ENCODE results near the gene PRRT1B. TPM values are rescaled to one million over a fixed set of nuclear protein-coding genes. Genes with fewer than 3 reads are reported as not detected.

Gene PRRT1B
- total RNA-seq, 1 donor from 2014 or later, result not detected

DNA sequence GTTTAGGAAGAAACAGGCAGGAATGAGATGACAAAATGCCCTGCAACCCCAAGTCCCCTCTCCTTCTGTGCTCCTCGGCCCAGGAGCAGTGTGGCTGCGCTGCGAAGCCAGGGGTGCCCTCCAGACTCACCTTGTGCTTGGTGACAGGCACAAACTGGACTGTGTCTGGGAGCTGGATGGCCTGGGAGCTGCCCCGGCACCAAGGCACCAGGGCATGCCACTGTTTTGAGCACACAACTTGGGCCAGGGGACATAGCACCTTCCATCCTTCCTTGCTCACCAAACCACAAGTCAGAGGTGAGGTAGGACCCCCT is 51.1 kb downstream of the PRRT1B start:
- Mint-ChIP-seq H3K27me3 (ENCODE audit: low read depth) (no peaks in the 10 kb centered on the region), H3K4me1 (no peaks in the 10 kb centered on the region), H3K4me3 (no peak overlapping the region), H3K27ac (no peak overlapping the region), H3K36me3 (peaks cover 10% of the 10 kb centered on the region), H3K9me3 (no peaks in the 10 kb centered on the region)
- no peak for DNase-seq (ENCODE audit: low spot score in 2 of 2, unreplicated experiment in 2 of 2)
- TF ChIP-seq, protein P1, sequence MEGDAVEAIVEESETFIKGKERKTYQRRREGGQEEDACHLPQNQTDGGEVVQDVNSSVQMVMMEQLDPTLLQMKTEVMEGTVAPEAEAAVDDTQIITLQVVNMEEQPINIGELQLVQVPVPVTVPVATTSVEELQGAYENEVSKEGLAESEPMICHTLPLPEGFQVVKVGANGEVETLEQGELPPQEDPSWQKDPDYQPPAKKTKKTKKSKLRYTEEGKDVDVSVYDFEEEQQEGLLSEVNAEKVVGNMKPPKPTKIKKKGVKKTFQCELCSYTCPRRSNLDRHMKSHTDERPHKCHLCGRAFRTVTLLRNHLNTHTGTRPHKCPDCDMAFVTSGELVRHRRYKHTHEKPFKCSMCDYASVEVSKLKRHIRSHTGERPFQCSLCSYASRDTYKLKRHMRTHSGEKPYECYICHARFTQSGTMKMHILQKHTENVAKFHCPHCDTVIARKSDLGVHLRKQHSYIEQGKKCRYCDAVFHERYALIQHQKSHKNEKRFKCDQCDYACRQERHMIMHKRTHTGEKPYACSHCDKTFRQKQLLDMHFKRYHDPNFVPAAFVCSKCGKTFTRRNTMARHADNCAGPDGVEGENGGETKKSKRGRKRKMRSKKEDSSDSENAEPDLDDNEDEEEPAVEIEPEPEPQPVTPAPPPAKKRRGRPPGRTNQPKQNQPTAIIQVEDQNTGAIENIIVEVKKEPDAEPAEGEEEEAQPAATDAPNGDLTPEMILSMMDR (IDR thresholded peaks at IDR 0.05; ENCODE audit: unreplicated experiment), result no peak

DNA sequence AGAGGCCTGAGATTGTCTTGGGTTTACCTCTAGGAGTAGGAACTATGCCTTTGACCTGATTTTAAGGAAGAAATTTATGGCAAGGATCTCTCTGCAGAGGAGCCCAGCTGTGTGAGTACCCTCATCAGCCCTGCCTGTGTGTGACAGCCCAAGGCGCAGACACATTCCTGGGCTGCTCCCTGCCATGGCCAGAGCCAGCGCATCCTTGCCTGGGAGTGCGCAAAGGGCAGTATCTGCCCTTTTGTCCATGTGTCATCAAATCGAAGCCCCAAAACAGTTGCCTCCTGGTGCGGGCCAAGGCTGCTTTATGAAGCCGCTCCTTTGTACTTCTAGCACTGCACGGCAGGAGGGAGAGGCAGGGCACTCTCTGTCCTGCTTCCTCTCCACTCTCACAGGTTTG is 51.9 kb downstream of the PRRT1B start:
- H3K4me3 Mint-ChIP-seq, result no peak overlapping the region
- peaks cover 11% of the 10 kb centered on the region for H3K36me3 Mint-ChIP-seq
- H3K4me1 Mint-ChIP-seq, result no peaks in the 10 kb centered on the region
- H3K27me3 Mint-ChIP-seq (ENCODE audit: low read depth), result no peaks in the 10 kb centered on the region
- DNase-seq (ENCODE audit: low spot score in 2 of 2, unreplicated experiment in 2 of 2), result no peak
- no peaks in the 10 kb centered on the region for H3K9me3 Mint-ChIP-seq
- TF ChIP-seq, protein P1 (IDR thresholded peaks at IDR 0.05; ENCODE audit: unreplicated experiment), result no peak
- H3K27ac Mint-ChIP-seq, result no peak overlapping the region

DNA sequence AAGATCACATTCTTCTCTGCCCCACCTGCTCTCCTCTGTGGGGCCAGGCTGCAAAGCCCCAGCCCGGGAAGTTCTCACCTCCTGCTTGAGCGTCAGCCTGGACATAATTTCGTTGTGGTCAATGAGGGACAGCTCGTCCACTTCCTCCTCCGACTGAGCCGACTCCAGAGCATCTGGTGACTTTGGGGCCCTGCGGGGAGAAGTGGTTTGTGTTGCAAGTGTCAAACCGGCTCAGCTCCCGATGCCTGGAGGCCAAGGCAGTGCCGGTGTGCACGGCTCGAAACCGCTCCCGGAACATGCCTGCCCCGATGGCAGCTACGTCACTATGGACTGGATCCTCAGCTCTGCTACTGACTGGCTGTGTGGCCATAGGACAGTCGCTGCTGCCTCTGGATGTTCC is 52.8 kb downstream of the PRRT1B start:
- TF ChIP-seq, protein P1 (IDR thresholded peaks at IDR 0.05; ENCODE audit: unreplicated experiment), result no peak
- Mint-ChIP-seq H3K27me3 (ENCODE audit: low read depth) (no peaks in the 10 kb centered on the region), H3K4me1 (no peaks in the 10 kb centered on the region), H3K36me3 (peaks cover 15% of the 10 kb centered on the region), H3K9me3 (no peaks in the 10 kb centered on the region), H3K4me3 (no peak overlapping the region), H3K27ac (no peak overlapping the region)
- DNase-seq (ENCODE audit: low spot score in 2 of 2, unreplicated experiment in 2 of 2), result no peak

DNA sequence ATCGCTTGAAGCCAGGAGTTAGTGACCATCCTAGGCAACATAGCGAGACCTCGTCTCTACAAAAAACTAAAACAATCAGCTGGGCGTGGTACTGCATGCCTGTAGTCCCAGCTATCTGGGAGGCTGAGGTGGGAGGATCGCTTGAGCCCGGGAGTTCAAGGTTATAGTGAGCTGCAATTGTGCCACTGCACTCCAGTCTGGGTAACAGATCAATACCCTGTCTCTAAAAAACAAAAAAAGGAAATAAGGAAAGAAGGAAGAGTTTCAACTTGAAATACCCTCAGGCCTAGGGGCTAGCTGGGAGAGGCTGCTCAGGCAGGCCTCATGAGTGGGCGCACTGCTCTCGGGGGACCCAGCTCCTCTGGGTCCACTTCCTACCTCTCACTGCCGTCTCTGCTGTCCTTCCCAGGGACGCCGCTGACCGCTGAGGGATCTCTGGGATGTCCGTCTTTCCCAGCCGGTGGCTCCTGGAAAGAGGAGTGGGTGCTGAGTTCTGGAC is 56.4 kb downstream of the PRRT1B start:
- Mint-ChIP-seq H3K4me1 (no peaks in the 10 kb centered on the region), H3K4me3 (no peak overlapping the region), H3K36me3 (peaks cover 22% of the 10 kb centered on the region), H3K27me3 (ENCODE audit: low read depth) (no peaks in the 10 kb centered on the region), H3K9me3 (no peaks in the 10 kb centered on the region), H3K27ac (no peak overlapping the region)
- TF ChIP-seq, protein P1 (IDR thresholded peaks at IDR 0.05; ENCODE audit: unreplicated experiment), result no peak
- no peak for DNase-seq (ENCODE audit: low spot score in 2 of 2, unreplicated experiment in 2 of 2)

DNA sequence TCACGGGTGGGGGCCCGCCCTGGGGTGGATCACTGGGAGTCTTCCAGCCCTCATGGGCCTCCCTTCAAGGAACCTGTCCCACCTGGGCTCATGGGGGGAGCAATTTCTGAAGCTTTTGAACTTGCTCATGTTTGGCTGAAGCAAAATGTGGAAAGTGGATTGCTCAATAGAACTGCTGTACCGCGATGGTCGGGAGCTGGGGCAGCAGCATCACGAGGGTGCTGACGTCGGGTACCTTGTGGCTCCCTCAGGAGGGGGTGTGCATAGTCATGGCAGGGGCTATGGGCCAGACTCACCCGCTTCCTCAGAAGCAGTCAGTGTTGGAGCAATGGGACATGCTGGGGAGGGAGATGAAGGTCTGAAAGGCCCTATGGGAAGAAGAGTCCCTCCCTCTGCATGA is 57.9 kb downstream of the PRRT1B start:
- Mint-ChIP-seq H3K4me1 (peaks cover 13% of the 10 kb centered on the region), H3K27ac (no peak overlapping the region), H3K27me3 (ENCODE audit: low read depth) (no peaks in the 10 kb centered on the region), H3K9me3 (no peaks in the 10 kb centered on the region), H3K36me3 (peaks cover 22% of the 10 kb centered on the region), H3K4me3 (no peak overlapping the region)
- TF ChIP-seq, protein P1 (IDR thresholded peaks at IDR 0.05; ENCODE audit: unreplicated experiment), result no peak
- no peak for DNase-seq (ENCODE audit: low spot score in 2 of 2, unreplicated experiment in 2 of 2)
